Loucy (cell line): ENCODE measurements around the gene PLEKHA7.

Source experiments
- CTCF ChIP-seq: fragments of 200-600 bp; sonication (generic); conservative IDR thresholded peaks from 2 replicates; pipeline ENCODE4 v1.5.1; 2014; ENCODE audit warnings: mild to moderate bottlenecking, antibody characterized with exemption, low read length
- EZH2phosphoT487 ChIP-seq: fragments of 200-600 bp; IDR thresholded peaks from 2 replicates; pipeline ENCODE4 v1.6.1; 2018; ENCODE audit warnings: antibody characterized with exemption, mild to moderate bottlenecking, moderate library complexity, borderline replicate concordance

- no peak for TF ChIP-seq CTCF
- TF ChIP-seq EZH2phosphoT487: no peak
Measured at GRCh38 chr11:16992846-16993245, 21.4 kb downstream of the PLEKHA7 start.
